Astrocyte (in vitro differentiated cells and primary cell): ENCODE measurements around the gene PROSER3. TPM values are rescaled to one million over a fixed set of nuclear protein-coding genes. Genes with fewer than 3 reads are reported as not detected.
A peak's percentile ranks its signal among the peaks of the same experiment; 100 is the strongest.

Experiments
- DNase-seq: peaks from one replicate; pipeline ENCODE4 v3.0.0-alpha.2; 2010; ENCODE audit warnings: low read depth
- FAIRE-seq: peaks from 2 replicates; lab custom pipeline; 2011; peaks lifted over from hg19 to GRCh38; lab: Jason Lieb, UNC
- H2AFZ ChIP-seq: 2 replicates; pipeline ENCODE4 v1.6.0; 2012; ENCODE audit warnings: low read depth, low read length, inconsistent platforms
- H3K27ac ChIP-seq: 2 replicates; pipeline ENCODE4 v1.5.1; 2011; ENCODE audit warnings: low read depth, low read length, inconsistent platforms
- H3K27me3 ChIP-seq: 2 replicates; pipeline ENCODE4 v1.6.0; 2011; ENCODE audit warnings: low read length, inconsistent platforms; ENCODE audit not compliant: insufficient read depth
- H3K36me3 ChIP-seq: 2 replicates; pipeline ENCODE4 v1.5.1; 2011; ENCODE audit warnings: low read length, inconsistent platforms; ENCODE audit not compliant: insufficient read depth
- H3K4me1 ChIP-seq: 2 replicates; pipeline ENCODE4 v1.5.1; 2011; ENCODE audit warnings: low read length, inconsistent platforms; ENCODE audit not compliant: insufficient read depth
- H3K4me2 ChIP-seq: 2 replicates; pipeline ENCODE4 v1.6.0; 2012; ENCODE audit warnings: low read length, inconsistent platforms
- H3K4me3 ChIP-seq: 2 replicates; pipeline ENCODE4 v1.5.1; 2011; ENCODE audit warnings: low read depth, mild to moderate bottlenecking, low read length, inconsistent platforms; ENCODE audit not compliant: insufficient read depth
- H3K79me2 ChIP-seq: 2 replicates; pipeline ENCODE4 v1.6.0; 2012; ENCODE audit warnings: mild to moderate bottlenecking, low read length, inconsistent platforms; ENCODE audit not compliant: insufficient read depth
- H3K9ac ChIP-seq: 2 replicates; pipeline ENCODE4 v1.6.0; 2012; ENCODE audit warnings: mild to moderate bottlenecking, low read length, inconsistent platforms
- H3K9me3 ChIP-seq: 2 replicates; pipeline ENCODE4 v1.5.1; 2012; ENCODE audit warnings: low read depth, mild to moderate bottlenecking, low read length, inconsistent platforms; ENCODE audit not compliant: insufficient read depth
- H4K20me1 ChIP-seq: 2 replicates; pipeline ENCODE4 v1.6.0; 2012; ENCODE audit warnings: low read length, inconsistent platforms; ENCODE audit not compliant: insufficient read depth
- H3K27ac Mint-ChIP-seq: one replicate; pipeline ENCODE4 v1.8.0; 2021; ENCODE audit warnings: mild to moderate bottlenecking, mixed read lengths; ENCODE audit not compliant: unreplicated experiment
- H3K27me3 Mint-ChIP-seq: one replicate; pipeline ENCODE4 v1.8.0; 2021; ENCODE audit warnings: low read depth, mixed read lengths; ENCODE audit not compliant: unreplicated experiment
- H3K36me3 Mint-ChIP-seq: one replicate; pipeline ENCODE4 v1.8.0; 2021; ENCODE audit warnings: low read depth, mixed read lengths; ENCODE audit not compliant: unreplicated experiment
- H3K4me1 Mint-ChIP-seq: one replicate; pipeline ENCODE4 v1.8.0; 2021; ENCODE audit warnings: low read depth, mixed read lengths; ENCODE audit not compliant: unreplicated experiment
- H3K4me3 Mint-ChIP-seq: one replicate; pipeline ENCODE4 v1.8.0; 2021; ENCODE audit warnings: mild to moderate bottlenecking, moderate library complexity, mixed read lengths; ENCODE audit not compliant: unreplicated experiment
- H3K9me3 Mint-ChIP-seq: one replicate; pipeline ENCODE4 v1.8.0; 2021; ENCODE audit warnings: mild to moderate bottlenecking, mixed read lengths; ENCODE audit not compliant: unreplicated experiment
- CTCF ChIP-seq: IDR thresholded peaks from 2 replicates; pipeline ENCODE4 v1.5.1; 2011; ENCODE audit warnings: low read depth, mild to moderate bottlenecking, inconsistent platforms, low read length, moderate library complexity; ENCODE audit not compliant: insufficient read depth
- EZH2 ChIP-seq: IDR thresholded peaks from 2 replicates; pipeline ENCODE4 v1.6.1; 2012; ENCODE audit warnings: mild to moderate bottlenecking, low read length, inconsistent platforms; ENCODE audit not compliant: insufficient read depth
- total RNA-seq: library from RNA; stranded (reverse); gene quantifications from 2 replicates; pipeline ENCODE4 v1.2.1, GENCODE V29; 2021

The PROSER3 gene
- total RNA-seq, 1 donor from 2014 or later, result 35.6 TPM

- no peak overlapping the region for H3K27ac ChIP-seq
- peaks cover 11% of the 10 kb centered on the region for H4K20me1 ChIP-seq
- H3K4me3 ChIP-seq, result no peak overlapping the region
- H3K36me3 ChIP-seq, result peaks cover 5% of the 10 kb centered on the region
- TF ChIP-seq CTCF (no peak), EZH2 (no peak)
- H2AFZ ChIP-seq, result no peak overlapping the region
- H3K4me2 ChIP-seq, result no peak overlapping the region
- peaks cover 12% of the 10 kb centered on the region for H3K36me3 Mint-ChIP-seq
- H3K9me3 Mint-ChIP-seq, result no peaks in the 10 kb centered on the region
- peak overlapping the region; percentile 62 for H3K4me3 Mint-ChIP-seq
- no peak overlapping the region for H3K9ac ChIP-seq
- H3K9me3 ChIP-seq, result no peaks in the 10 kb centered on the region
- H3K27me3 Mint-ChIP-seq, result no peaks in the 10 kb centered on the region
- peaks cover 13% of the 10 kb centered on the region for H3K4me1 Mint-ChIP-seq
- peaks cover 26% of the 10 kb centered on the region for H3K4me1 ChIP-seq
- no peak for DNase-seq
- H3K27ac Mint-ChIP-seq, result no peak overlapping the region
- H3K27me3 ChIP-seq, result no peaks in the 10 kb centered on the region
- peaks cover 28% of the 10 kb centered on the region for H3K79me2 ChIP-seq
- FAIRE-seq, result no peak
Measured at GRCh38 chr19:35760711-35761349, 2.9 kb downstream of the PROSER3 start.

- DNase-seq (no peak), FAIRE-seq (no peak)
- Mint-ChIP-seq H3K9me3 (no peaks in the 10 kb centered on the region), H3K4me3 (no peak overlapping the region), H3K4me1 (no peaks in the 10 kb centered on the region), H3K36me3 (peaks cover 11% of the 10 kb centered on the region), H3K27me3 (no peaks in the 10 kb centered on the region), H3K27ac (no peak overlapping the region)
- no peaks in the 10 kb centered on the region for H3K4me1 ChIP-seq
- peaks cover 7% of the 10 kb centered on the region for H3K36me3 ChIP-seq
- peaks cover 3% of the 10 kb centered on the region for H4K20me1 ChIP-seq
- H2AFZ ChIP-seq, result no peak overlapping the region
- H3K9me3 ChIP-seq, result no peaks in the 10 kb centered on the region
- no peaks in the 10 kb centered on the region for H3K27me3 ChIP-seq
- H3K4me3 ChIP-seq, result no peak overlapping the region
- peaks cover 11% of the 10 kb centered on the region for H3K79me2 ChIP-seq
- no peak overlapping the region for H3K4me2 ChIP-seq
- TF ChIP-seq CTCF (no peak), EZH2 (no peak)
- no peak overlapping the region for H3K9ac ChIP-seq
- H3K27ac ChIP-seq, result no peak overlapping the region
Measured at GRCh38 chr19:35764432-35765315, 6.7 kb downstream of the PROSER3 start.
